Measurements from ENCODE around the gene TMEM109.

- TF ChIP-seq POLR2AphosphoS5 (IDR thresholded peaks at IDR 0.05) (no peak), POLR2A (IDR thresholded peaks at IDR 0.05) (no peak), EP300 (IDR thresholded peaks at IDR 0.05; ENCODE audit: low read depth) (no peak)
- TF ChIP-seq, protein P1, sequence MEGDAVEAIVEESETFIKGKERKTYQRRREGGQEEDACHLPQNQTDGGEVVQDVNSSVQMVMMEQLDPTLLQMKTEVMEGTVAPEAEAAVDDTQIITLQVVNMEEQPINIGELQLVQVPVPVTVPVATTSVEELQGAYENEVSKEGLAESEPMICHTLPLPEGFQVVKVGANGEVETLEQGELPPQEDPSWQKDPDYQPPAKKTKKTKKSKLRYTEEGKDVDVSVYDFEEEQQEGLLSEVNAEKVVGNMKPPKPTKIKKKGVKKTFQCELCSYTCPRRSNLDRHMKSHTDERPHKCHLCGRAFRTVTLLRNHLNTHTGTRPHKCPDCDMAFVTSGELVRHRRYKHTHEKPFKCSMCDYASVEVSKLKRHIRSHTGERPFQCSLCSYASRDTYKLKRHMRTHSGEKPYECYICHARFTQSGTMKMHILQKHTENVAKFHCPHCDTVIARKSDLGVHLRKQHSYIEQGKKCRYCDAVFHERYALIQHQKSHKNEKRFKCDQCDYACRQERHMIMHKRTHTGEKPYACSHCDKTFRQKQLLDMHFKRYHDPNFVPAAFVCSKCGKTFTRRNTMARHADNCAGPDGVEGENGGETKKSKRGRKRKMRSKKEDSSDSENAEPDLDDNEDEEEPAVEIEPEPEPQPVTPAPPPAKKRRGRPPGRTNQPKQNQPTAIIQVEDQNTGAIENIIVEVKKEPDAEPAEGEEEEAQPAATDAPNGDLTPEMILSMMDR (IDR thresholded peaks at IDR 0.05) = no peak
Observed at GRCh38 chr11:60937811-60938210, 23.9 kb downstream of the TMEM109 start.
